Lung (tissue), 12 donors: ENCODE measurements around the gene CARD9. TPM values are rescaled to one million over a fixed set of nuclear protein-coding genes. Genes with fewer than 3 reads are reported as not detected.
A peak's percentile ranks its signal among the peaks of the same experiment; 100 is the strongest.

Experiments
- ATAC-seq: fragments of 200-7000 bp; cut with Tn5 transposase; one replicate; pipeline ENCODE4 v1.9.1; 2020; ENCODE audit warnings: moderate number of reproducible peaks; ENCODE audit not compliant: insufficient read depth, low FRiP score
- DNase-seq, 3 donors: peaks; one replicate each; pipeline ENCODE4 v3.0.0-alpha.2; 2013 to 2017
- H3K27ac ChIP-seq, 2 donors: one replicate each; pipeline ENCODE4 v1.5.1; 2013; ENCODE audit warnings: mild to moderate bottlenecking in 2 of 2, moderate library complexity in 2 of 2, control low read depth in 1 of 2, inconsistent platforms in 1 of 2, low read depth in 1 of 2, low read length in 1 of 2
- H3K27me3 ChIP-seq, 3 donors: one replicate each; pipeline ENCODE4 v1.5.1; 2013; ENCODE audit warnings: low read length in 2 of 3; ENCODE audit not compliant: control insufficient read depth in 3 of 3, insufficient read depth in 3 of 3
- H3K36me3 ChIP-seq, 4 donors: one replicate each; pipeline ENCODE4 v1.5.1; 2013; ENCODE audit warnings: low read length in 4 of 4, mild to moderate bottlenecking in 1 of 4, moderate library complexity in 1 of 4; ENCODE audit not compliant: control insufficient read depth in 4 of 4, insufficient read depth in 4 of 4
- H3K4me1 ChIP-seq, 5 donors: one replicate each; pipeline ENCODE4 v1.5.1; 2013; ENCODE audit warnings: low read length in 5 of 5, mild to moderate bottlenecking in 2 of 5, moderate library complexity in 1 of 5; ENCODE audit not compliant: control insufficient read depth in 5 of 5, insufficient read depth in 5 of 5
- H3K4me3 ChIP-seq: one replicate; pipeline ENCODE4 v1.5.1; 2013; ENCODE audit warnings: mild to moderate bottlenecking, control low read depth, moderate library complexity
- H3K9ac ChIP-seq, 2 donors: one replicate each; pipeline ENCODE4 v1.5.1; 2013; ENCODE audit warnings: low read length in 2 of 2, control low read depth in 1 of 2; ENCODE audit not compliant: insufficient read depth in 1 of 2
- H3K9me3 ChIP-seq, 4 donors: one replicate each; pipeline ENCODE4 v1.5.1; 2013; ENCODE audit warnings: low read length in 3 of 4, mild to moderate bottlenecking in 1 of 4, moderate library complexity in 1 of 4; ENCODE audit not compliant: control insufficient read depth in 4 of 4, insufficient read depth in 3 of 4
- WGBS, 2 donors: extraction: QIAGEN DNeasy Blood & Tissue Kit; methylation state at CpG; one replicate each; pipeline ENCODE4 v1.1.7; 2013; 5-methylcytosine and 5-hydroxymethylcytosine counted together
- polyA plus RNA-seq, 2 donors: library from polyadenylated mRNA; stranded (reverse); fragments of 200-250 nt; gene quantifications; one replicate each; pipeline ENCODE4 v1.2.1, GENCODE V29; 2013
- total RNA-seq, 2 donors: library from RNA; depleted of rRNA in 1 of 2; stranded (reverse); fragments of >200 nt in 1 of 2; gene quantifications; one replicate each; pipeline ENCODE4 v1.2.1, GENCODE V29; 2014 to 2021
- TF ChIP-seq, protein P1 (sequence below): IDR thresholded peaks from 2 replicates; pipeline ENCODE4 v1.5.1; 2012; ENCODE audit warnings: mild to moderate bottlenecking; ENCODE audit errors: control extremely low read depth, extremely low read depth
- donor health status: control.
- donor health status: control.
- donor health status: Bipolar disorder and iron deficiency.
- donor health status: healthy.
- donor health status: DM: yes; HTN: yes; CAD: no.

CARD9 gene
- total and polyA plus RNA-seq, 4 donors = 3.8 to 16.0 (median 11.5) TPM

DNA sequence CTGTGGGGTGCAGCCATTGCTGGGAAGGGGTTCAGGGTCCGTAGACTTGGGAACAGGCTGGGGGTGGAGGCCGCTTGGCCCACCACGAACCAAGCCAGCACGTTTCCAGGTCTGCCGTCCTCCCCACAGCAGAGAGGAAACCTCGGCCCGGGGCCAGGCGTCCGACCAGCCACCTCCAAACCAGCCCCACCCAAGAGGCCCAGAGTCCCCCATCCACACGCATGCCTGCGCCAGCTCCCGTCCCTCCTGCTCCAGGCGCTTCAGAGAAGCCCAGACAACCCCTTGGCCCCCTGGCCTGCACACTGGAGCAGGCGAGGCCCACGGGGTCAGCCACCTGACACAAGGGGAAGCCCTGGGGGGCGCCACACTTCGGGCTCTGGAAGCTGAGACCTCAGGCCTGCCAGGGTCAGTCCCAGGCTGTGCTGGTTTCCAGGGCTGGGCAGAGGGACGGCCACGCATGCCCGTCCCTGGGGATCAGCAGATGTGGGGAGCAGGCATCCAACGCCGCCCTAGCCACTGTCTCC lies 16.2 kb downstream of the CARD9 start:
- no peak for DNase-seq

DNA sequence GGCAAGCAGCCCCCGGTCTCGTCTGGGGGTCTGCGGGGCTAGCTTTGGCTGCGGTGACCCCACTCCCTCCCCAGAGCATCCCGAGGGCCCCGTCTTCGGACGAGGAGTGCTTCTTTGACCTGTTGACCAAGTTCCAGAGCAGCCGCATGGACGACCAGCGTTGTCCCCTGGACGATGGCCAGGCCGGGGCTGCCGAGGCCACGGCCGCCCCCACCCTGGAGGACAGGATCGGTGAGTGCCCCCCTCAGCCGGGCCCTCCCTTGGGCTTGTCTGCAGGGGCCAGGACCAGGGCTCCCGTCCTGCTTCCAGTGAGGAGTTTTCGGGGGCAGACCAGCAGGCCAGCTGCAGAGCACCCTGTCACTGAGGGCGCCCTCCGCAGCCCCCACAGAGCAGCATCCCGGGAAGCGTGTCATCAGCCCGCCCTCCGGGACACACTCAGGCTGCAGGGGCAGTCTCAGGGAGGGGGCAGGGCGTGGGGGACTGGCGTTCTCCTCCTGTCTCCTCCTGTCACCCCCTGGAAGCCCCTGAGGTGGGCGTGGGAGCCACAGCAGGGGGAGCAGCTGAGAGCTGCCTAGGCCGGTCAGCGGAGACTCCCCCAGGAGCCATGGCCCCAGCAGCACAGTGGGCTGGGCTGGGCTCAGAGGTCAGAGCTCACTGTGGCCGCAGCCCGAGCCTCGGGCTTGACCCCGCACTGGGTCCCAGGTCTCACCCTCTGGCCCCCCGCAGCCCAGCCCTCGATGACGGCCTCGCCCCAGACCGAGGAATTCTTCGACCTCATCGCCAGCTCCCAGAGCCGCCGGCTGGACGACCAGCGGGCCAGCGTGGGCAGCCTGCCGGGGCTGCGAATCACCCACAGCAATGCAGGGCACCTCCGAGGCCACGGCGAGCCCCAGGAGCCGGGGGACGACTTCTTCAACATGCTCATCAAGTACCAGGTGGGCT lies 17.6 kb downstream of the CARD9 start:
- peak overlapping the region in 1 of 2 donors; percentile 42 for H3K27ac ChIP-seq
- no peak overlapping the region for H3K9ac ChIP-seq
- TF ChIP-seq, protein P1, sequence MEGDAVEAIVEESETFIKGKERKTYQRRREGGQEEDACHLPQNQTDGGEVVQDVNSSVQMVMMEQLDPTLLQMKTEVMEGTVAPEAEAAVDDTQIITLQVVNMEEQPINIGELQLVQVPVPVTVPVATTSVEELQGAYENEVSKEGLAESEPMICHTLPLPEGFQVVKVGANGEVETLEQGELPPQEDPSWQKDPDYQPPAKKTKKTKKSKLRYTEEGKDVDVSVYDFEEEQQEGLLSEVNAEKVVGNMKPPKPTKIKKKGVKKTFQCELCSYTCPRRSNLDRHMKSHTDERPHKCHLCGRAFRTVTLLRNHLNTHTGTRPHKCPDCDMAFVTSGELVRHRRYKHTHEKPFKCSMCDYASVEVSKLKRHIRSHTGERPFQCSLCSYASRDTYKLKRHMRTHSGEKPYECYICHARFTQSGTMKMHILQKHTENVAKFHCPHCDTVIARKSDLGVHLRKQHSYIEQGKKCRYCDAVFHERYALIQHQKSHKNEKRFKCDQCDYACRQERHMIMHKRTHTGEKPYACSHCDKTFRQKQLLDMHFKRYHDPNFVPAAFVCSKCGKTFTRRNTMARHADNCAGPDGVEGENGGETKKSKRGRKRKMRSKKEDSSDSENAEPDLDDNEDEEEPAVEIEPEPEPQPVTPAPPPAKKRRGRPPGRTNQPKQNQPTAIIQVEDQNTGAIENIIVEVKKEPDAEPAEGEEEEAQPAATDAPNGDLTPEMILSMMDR = no peak
- no peak overlapping the region for H3K4me3 ChIP-seq
- no peak for DNase-seq
- WGBS, 2 donors = 87 to 90% methylated on average over 45 to 54 of the region's 54 CpGs
- no peaks in the 10 kb centered on the region for H3K27me3 ChIP-seq
- H3K9me3 ChIP-seq = no peaks in the 10 kb centered on the region
- ATAC-seq = no peak
- peaks cover 0 to 27% (median 0%) of the 10 kb centered on the region in 4 donors for H3K36me3 ChIP-seq
- H3K4me1 ChIP-seq = peaks cover 0 to 27% (median 6%) of the 10 kb centered on the region in 5 donors

More for the DNA sequence above, 16.2 kb downstream of the CARD9 start:
- no peaks in the 10 kb centered on the region for H3K27me3 ChIP-seq
- H3K9ac ChIP-seq = no peak overlapping the region
- peaks cover 0 to 27% (median 2%) of the 10 kb centered on the region in 4 donors for H3K36me3 ChIP-seq
- peaks cover 0 to 29% (median 6%) of the 10 kb centered on the region in 5 donors for H3K4me1 ChIP-seq
- H3K9me3 ChIP-seq = no peaks in the 10 kb centered on the region
- no peak overlapping the region for H3K27ac ChIP-seq
- 85 to 86% methylated on average over 22 of the region's 22 CpGs for WGBS, 2 donors
- TF ChIP-seq, protein P1 = no peak
- H3K4me3 ChIP-seq = no peak overlapping the region
- ATAC-seq = no peak

DNA sequence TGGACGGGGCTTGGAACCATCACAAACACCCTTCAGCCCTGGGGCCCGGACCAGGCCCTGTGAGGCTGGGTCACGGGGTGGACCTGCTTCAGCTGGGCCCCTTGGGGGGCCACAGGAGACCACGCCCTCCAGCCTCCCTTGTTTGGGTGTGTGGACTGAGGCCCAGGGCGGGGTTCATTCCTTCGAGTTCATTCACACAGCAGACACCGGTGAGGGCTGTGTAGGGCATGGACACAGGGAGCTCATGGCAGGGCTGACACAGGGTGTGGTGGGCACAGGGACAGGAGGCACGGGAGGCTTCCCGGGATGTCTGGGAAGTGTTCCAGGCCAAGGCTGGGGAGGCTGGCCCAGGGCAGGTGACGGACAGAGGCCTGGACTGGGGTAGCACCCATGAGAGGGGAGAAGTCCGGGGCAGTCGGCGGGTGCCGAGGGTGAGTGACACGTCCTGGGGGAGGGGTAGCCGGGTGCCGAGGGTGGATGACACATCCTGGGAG lies 18.8 kb downstream of the CARD9 start:
- Histone ChIP-seq H3K9ac (no peak overlapping the region), H3K27me3 (no peaks in the 10 kb centered on the region), H3K9me3 (no peaks in the 10 kb centered on the region), H3K36me3 (peaks cover 0 to 27% (median 0%) of the 10 kb centered on the region in 4 donors), H3K27ac (peak overlapping the region; percentile 15 to 85), H3K4me1 (peaks cover 0 to 20% (median 4%) of the 10 kb centered on the region in 5 donors), H3K4me3 (no peak overlapping the region)
- WGBS, 2 donors = 55 to 74% methylated on average over 15 to 17 of the region's 17 CpGs
- ATAC-seq = no peak
- no peak for DNase-seq
- TF ChIP-seq, protein P1 = no peak
